Measurements from ENCODE around the gene BMI1.
A peak's percentile ranks its signal among the peaks of the same experiment; 100 is the strongest.

BMI1 gene

DNA sequence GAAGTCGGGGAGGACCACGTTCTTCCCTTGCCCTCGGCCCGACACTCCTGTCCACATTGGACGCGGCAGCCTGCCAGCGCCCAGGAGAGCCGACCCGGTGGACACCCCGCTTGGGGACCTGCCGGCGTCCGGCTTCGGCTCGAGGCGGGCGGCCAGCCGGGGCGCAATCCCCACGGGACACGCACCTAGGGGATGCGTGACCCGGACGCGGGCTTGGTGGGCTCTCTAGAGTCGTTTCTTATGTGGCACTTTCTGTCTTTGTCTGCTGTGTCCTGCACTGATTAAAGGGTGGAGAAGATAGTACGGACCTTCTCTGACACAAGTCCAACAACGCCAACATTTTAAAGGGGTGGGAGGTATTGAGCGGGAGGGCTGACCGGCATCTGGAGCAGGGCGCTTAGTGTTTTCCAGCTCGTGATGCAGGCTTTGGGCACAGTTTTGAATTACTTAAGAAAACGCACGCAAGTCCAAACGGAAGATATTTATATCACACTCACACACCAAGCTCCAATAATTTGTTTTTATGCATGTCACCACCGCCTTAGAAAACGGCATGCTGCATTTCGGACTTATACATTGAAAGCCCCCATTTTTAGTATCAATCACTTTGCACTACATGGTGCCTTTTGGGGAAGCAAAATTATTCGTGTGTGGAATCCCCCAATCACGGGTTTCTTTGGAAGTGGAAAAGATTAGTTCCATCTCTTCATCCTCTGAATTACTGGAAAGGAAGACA lies 20.5 kb downstream of the BMI1 start:
- H3K27ac ChIP-seq (ENCODE audit: low read depth, low read length), result no peak overlapping the region
- H3K9ac ChIP-seq (ENCODE audit: low read depth, low read length), result no peak overlapping the region
- peaks cover 100% of the 10 kb centered on the region for H3K27me3 ChIP-seq (ENCODE audit: control insufficient read depth, insufficient read depth, low read length)

DNA sequence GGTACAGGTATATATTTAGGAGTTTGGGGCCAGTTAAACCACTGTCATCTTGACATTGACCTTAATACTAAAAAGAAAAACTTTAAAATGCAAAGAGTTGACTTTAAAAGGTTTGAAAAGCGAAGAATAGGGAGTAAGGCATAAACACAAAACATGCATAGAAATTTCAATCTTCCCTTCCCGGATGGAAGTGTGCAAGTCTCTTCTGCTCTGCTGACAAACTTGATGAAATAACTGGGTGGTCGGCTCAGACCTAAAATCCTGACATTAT lies 21.0 kb downstream of the BMI1 start:
- Histone ChIP-seq H3K27ac (ENCODE audit: low read depth, low read length) (no peak overlapping the region), H3K27me3 (ENCODE audit: control insufficient read depth, insufficient read depth, low read length) (peaks cover 100% of the 10 kb centered on the region), H3K9me3 (ENCODE audit: control insufficient read depth, insufficient read depth, low read length) (no peaks in the 10 kb centered on the region), H3K4me3 (ENCODE audit: low read depth, low read length) (no peak overlapping the region), H3K9ac (ENCODE audit: low read depth, low read length) (no peak overlapping the region), H3K36me3 (ENCODE audit: control insufficient read depth, insufficient read depth, low read length) (no peaks in the 10 kb centered on the region), H3K4me1 (ENCODE audit: control insufficient read depth, insufficient read depth, low read length) (peaks cover 25% of the 10 kb centered on the region)

More for the DNA sequence above, 20.5 kb downstream of the BMI1 start:
- Histone ChIP-seq H3K4me1 (ENCODE audit: control insufficient read depth, insufficient read depth, low read length) (peaks cover 25% of the 10 kb centered on the region), H3K4me3 (ENCODE audit: low read depth, low read length) (peak overlapping the region; percentile 62), H3K9me3 (ENCODE audit: control insufficient read depth, insufficient read depth, low read length) (no peaks in the 10 kb centered on the region), H3K36me3 (ENCODE audit: control insufficient read depth, insufficient read depth, low read length) (no peaks in the 10 kb centered on the region)

DNA sequence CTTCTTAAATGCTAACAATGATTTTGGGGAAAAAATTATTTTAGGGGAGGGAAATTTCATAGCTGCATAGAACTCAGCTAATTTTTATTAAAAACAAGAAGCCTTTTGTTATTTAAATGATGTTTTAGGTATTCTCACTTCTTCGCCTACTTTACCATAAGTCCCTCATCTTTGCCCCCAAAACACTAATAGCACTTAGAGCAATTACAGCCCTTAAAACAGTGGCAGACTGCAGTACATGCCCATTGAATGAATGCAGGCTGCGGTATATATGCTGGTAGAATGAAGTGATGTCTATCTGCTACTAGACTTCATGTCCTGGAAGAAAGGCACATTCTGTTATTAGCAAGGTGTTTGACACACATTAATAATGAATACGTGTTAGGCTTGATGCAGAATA lies 21.5 kb downstream of the BMI1 start:
- Histone ChIP-seq H3K36me3 (ENCODE audit: control insufficient read depth, insufficient read depth, low read length) (no peaks in the 10 kb centered on the region), H3K9me3 (ENCODE audit: control insufficient read depth, insufficient read depth, low read length) (no peaks in the 10 kb centered on the region), H3K27me3 (ENCODE audit: control insufficient read depth, insufficient read depth, low read length) (peaks cover 100% of the 10 kb centered on the region), H3K9ac (ENCODE audit: low read depth, low read length) (no peak overlapping the region), H3K4me1 (ENCODE audit: control insufficient read depth, insufficient read depth, low read length) (peaks cover 20% of the 10 kb centered on the region), H3K4me3 (ENCODE audit: low read depth, low read length) (no peak overlapping the region), H3K27ac (ENCODE audit: low read depth, low read length) (no peak overlapping the region)

DNA sequence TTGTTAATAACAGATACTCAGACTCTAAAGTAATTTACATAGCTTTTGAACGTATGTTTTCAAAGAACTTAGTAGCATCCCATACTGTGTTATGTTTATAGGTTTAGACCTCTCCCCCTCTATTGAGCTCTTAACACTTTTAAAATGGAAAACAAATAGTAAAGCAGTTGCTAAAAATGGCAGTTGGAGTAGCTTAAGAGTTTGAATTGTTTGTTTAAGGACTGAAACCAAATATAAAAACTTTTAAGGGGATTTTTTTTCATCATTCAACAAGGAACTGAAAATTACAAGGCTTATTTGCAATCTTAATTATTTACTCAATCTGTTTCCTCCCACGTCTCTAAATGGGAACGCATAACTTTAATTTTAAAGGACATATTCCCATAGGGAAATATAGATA lies 22.8 kb downstream of the BMI1 start:
- H3K9ac ChIP-seq (ENCODE audit: low read depth, low read length), result no peak overlapping the region
- H3K4me3 ChIP-seq (ENCODE audit: low read depth, low read length), result no peak overlapping the region
- H3K27ac ChIP-seq (ENCODE audit: low read depth, low read length), result no peak overlapping the region
- no peaks in the 10 kb centered on the region for H3K9me3 ChIP-seq (ENCODE audit: control insufficient read depth, insufficient read depth, low read length)
- H3K36me3 ChIP-seq (ENCODE audit: control insufficient read depth, insufficient read depth, low read length), result no peaks in the 10 kb centered on the region
- peaks cover 11% of the 10 kb centered on the region for H3K4me1 ChIP-seq (ENCODE audit: control insufficient read depth, insufficient read depth, low read length)
- peaks cover 100% of the 10 kb centered on the region for H3K27me3 ChIP-seq (ENCODE audit: control insufficient read depth, insufficient read depth, low read length)

DNA sequence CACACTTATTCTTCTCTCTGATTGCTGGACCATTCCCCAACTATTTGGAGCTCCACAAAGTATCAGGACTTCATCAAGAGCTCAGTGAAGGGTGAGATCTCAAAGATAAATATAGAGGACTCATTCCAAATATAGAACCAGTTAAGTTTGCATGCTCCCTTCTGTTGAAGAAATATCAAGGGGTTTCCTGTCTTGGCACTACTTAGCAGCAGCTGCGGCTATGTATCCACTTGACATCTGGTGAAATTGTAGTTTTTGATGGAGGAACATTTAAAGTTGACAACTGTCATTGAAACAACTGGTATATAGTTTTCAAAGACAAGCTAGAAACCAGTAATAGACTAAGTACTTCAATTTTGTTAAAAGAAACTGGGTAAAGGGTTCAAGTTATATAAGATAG lies 23.4 kb downstream of the BMI1 start:
- no peak overlapping the region for H3K9ac ChIP-seq (ENCODE audit: low read depth, low read length)
- peaks cover 100% of the 10 kb centered on the region for H3K27me3 ChIP-seq (ENCODE audit: control insufficient read depth, insufficient read depth, low read length)
- H3K4me1 ChIP-seq (ENCODE audit: control insufficient read depth, insufficient read depth, low read length), result peaks cover 11% of the 10 kb centered on the region
- H3K36me3 ChIP-seq (ENCODE audit: control insufficient read depth, insufficient read depth, low read length), result no peaks in the 10 kb centered on the region
- H3K4me3 ChIP-seq (ENCODE audit: low read depth, low read length), result no peak overlapping the region
- H3K9me3 ChIP-seq (ENCODE audit: control insufficient read depth, insufficient read depth, low read length), result no peaks in the 10 kb centered on the region
- H3K27ac ChIP-seq (ENCODE audit: low read depth, low read length), result no peak overlapping the region

DNA sequence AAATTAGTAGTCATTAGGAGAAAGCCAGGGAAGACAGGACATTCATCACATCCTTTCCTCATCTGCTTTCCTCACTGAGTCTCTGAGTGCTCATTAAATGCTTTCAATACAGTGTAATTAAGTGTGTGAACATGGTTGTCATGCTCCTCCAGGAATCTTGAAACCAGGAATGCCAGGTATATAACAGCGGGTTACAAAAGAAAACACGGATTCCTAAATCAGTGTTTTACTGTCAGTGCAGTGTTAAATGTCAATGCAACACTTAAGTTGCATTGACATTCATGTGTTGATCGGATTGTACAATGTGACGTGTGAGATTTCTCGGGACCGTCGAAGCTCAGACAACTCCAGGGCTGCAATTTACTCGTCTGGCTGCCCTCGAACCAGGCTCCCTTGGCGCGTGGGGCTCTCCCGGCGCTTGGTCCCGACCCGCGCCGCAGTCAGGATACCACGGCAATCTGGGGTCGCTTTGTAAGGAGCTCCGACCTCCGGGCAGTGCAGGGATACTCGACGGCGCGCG lies 23.9 kb downstream of the BMI1 start:
- H3K27ac ChIP-seq (ENCODE audit: low read depth, low read length), result no peak overlapping the region
- H3K36me3 ChIP-seq (ENCODE audit: control insufficient read depth, insufficient read depth, low read length), result no peaks in the 10 kb centered on the region
- H3K4me1 ChIP-seq (ENCODE audit: control insufficient read depth, insufficient read depth, low read length), result peaks cover 7% of the 10 kb centered on the region
- H3K4me3 ChIP-seq (ENCODE audit: low read depth, low read length), result peak overlapping the region; percentile 60
- H3K9ac ChIP-seq (ENCODE audit: low read depth, low read length), result no peak overlapping the region
- H3K9me3 ChIP-seq (ENCODE audit: control insufficient read depth, insufficient read depth, low read length), result no peaks in the 10 kb centered on the region
- peaks cover 100% of the 10 kb centered on the region for H3K27me3 ChIP-seq (ENCODE audit: control insufficient read depth, insufficient read depth, low read length)

DNA sequence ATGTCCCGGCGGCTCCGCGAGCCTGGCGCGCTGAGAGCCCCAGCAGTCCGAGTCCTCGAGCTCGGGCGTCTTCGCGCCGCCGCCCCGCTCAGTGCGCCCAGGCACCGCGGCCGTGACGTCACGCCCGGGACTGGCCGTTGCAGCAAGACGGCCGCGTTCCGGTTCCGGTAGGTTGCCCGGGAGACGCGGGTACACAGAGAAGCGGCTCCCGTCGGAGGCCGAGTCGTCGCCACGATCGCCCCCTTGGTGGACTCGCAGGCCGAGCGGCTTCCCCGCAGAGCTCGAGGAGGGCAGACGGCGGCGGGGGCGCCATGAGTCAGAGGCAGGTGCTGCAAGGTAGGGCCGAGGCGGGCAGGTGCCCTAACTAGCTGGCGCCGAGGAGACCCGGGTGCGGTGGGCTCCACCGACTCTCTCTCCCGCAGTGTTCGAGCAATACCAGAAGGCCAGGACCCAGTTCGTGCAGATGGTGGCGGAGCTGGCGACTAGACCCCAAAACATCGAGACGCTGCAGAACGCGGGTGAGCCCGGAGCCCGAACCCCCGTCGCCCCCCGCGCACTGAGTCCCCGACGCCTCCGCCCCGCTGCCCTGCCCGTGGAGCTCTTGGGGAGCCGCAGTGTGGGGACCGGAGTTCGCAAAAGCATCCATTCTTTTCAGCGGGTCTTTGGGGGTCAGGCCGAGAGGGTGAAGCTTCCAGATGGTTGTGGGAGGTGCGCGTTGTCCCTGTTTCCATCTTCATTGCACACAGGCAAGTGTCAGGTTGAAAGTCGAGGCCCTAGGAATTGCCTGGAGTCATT lies 24.6 kb downstream of the BMI1 start, which contains the start of gene SPAG6:
Gene SPAG6 (plus strand): TSS at position 196 of the 795 bp plus-strand sequence. CDS start 116 bp downstream, at position 312.
- no peak within 1 kb of the TSS for H3K27ac ChIP-seq (ENCODE audit: low read depth, low read length)
- peak within 1 kb of the TSS; percentile 60 for H3K4me3 ChIP-seq (ENCODE audit: low read depth, low read length)
- H3K9me3 ChIP-seq (ENCODE audit: control insufficient read depth, insufficient read depth, low read length), result no peaks in the 10 kb centered on the region
- peaks cover 4% of the 10 kb centered on the region; the same call in 1 of the 2 replicates for H3K4me1 ChIP-seq (ENCODE audit: control insufficient read depth, insufficient read depth, low read length)
- peaks cover 97% of the 10 kb centered on the region for H3K27me3 ChIP-seq (ENCODE audit: control insufficient read depth, insufficient read depth, low read length)
- no peak within 1 kb of the TSS for H3K9ac ChIP-seq (ENCODE audit: low read depth, low read length)
- H3K36me3 ChIP-seq (ENCODE audit: control insufficient read depth, insufficient read depth, low read length), result no peaks in the 10 kb centered on the region

DNA sequence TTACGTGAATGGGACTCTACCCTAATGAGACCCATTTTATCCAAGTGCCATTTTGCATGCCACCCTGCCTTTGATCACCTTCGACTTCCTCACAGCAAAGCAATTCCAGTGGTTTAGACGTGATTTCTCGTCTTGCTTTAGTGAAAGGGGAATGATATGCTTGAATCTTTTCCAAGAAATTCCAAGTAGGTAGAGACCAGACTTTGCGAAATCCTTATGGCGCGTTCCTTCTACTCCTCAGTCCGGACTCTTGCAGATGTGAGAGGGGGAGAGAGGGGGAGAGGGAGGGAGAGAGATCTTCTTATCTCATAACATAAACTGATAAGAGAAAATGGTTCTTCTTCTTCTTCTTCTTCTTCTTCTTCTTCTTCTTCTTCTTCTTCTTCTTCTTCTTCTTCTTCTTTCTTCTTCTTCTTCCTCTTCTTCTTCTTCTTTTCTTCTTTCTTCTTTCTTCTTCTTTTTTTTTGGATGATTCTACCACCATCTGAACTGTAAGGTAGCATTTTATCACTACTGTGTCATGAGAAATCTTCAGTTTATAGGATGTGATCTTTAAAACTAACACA lies 25.3 kb downstream of the BMI1 start:
- H3K27me3 ChIP-seq (ENCODE audit: control insufficient read depth, insufficient read depth, low read length), result peaks cover 90% of the 10 kb centered on the region

DNA sequence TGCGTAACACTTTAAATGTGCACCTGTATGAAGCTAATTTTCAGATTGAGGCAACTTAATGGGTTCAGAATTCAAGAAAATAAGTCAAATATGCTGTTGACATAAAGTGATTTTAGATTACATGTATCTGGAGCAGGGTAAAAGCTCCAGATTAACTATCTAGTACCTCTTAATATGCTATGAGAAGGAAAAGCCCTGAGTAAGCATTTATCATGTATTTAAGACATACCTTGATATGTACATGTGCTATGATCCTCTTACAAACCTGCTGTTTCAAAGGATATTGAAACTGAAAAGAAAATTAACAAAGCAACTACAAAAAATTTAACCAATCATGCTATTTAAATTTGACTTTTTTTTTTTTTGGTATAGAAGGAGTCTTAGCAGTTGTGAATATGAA lies 28.9 kb downstream of the BMI1 start:
- Histone ChIP-seq H3K4me1 (ENCODE audit: control insufficient read depth, insufficient read depth, low read length) (peaks cover 4% of the 10 kb centered on the region; the same call in 1 of the 2 replicates), H3K27ac (ENCODE audit: low read depth, low read length) (no peak overlapping the region), H3K9ac (ENCODE audit: low read depth, low read length) (no peak overlapping the region), H3K27me3 (ENCODE audit: control insufficient read depth, insufficient read depth, low read length) (peaks cover 59% of the 10 kb centered on the region), H3K4me3 (ENCODE audit: low read depth, low read length) (no peak overlapping the region), H3K36me3 (ENCODE audit: control insufficient read depth, insufficient read depth, low read length) (no peaks in the 10 kb centered on the region), H3K9me3 (ENCODE audit: control insufficient read depth, insufficient read depth, low read length) (no peaks in the 10 kb centered on the region)

More for the DNA sequence above, 25.3 kb downstream of the BMI1 start:
- Histone ChIP-seq H3K4me3 (ENCODE audit: low read depth, low read length) (peak overlapping the region; percentile 60), H3K36me3 (ENCODE audit: control insufficient read depth, insufficient read depth, low read length) (no peaks in the 10 kb centered on the region), H3K4me1 (ENCODE audit: control insufficient read depth, insufficient read depth, low read length) (peaks cover 4% of the 10 kb centered on the region; the same call in 1 of the 2 replicates), H3K27ac (ENCODE audit: low read depth, low read length) (no peak overlapping the region), H3K9ac (ENCODE audit: low read depth, low read length) (no peak overlapping the region), H3K9me3 (ENCODE audit: control insufficient read depth, insufficient read depth, low read length) (no peaks in the 10 kb centered on the region)

DNA sequence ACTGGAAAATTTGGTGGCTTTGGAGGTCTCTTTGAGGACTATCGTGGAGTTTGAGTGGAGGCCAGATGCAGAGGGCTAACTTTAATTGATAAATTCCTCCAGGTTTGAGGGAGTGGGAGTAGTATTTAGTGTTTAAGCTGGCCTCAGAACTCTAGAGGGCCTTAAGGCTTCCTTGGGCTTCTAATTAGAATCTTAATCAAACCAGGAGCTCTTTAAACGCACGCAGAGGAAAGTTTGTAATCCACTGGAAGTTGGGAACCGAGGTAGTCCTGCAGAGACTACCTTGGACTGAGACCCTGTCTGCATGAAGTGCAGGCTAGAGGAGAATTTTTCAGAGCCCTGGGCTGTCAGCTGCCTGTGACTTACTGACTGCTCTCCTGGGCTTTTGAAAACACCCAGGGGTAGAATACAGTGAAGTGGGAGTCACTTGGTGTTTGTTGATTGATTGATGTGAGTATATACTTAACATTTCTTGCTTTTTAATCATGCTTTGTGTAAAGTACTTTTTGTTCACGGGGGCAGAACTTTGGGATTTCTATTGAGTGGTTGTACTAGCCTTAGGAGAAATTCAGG lies 30.3 kb downstream of the BMI1 start:
- H3K9me3 ChIP-seq (ENCODE audit: control insufficient read depth, insufficient read depth, low read length), result no peaks in the 10 kb centered on the region

More for the DNA sequence above, 30.3 kb downstream of the BMI1 start:
- Histone ChIP-seq H3K36me3 (ENCODE audit: control insufficient read depth, insufficient read depth, low read length) (no peaks in the 10 kb centered on the region), H3K4me1 (ENCODE audit: control insufficient read depth, insufficient read depth, low read length) (no peaks in the 10 kb centered on the region), H3K27ac (ENCODE audit: low read depth, low read length) (no peak overlapping the region), H3K27me3 (ENCODE audit: control insufficient read depth, insufficient read depth, low read length) (peaks cover 44% of the 10 kb centered on the region), H3K4me3 (ENCODE audit: low read depth, low read length) (no peak overlapping the region), H3K9ac (ENCODE audit: low read depth, low read length) (no peak overlapping the region)

Data from HUES48 (cell line).